Measurements from ENCODE around the gene SNX1.

Gene SNX1

DNA sequence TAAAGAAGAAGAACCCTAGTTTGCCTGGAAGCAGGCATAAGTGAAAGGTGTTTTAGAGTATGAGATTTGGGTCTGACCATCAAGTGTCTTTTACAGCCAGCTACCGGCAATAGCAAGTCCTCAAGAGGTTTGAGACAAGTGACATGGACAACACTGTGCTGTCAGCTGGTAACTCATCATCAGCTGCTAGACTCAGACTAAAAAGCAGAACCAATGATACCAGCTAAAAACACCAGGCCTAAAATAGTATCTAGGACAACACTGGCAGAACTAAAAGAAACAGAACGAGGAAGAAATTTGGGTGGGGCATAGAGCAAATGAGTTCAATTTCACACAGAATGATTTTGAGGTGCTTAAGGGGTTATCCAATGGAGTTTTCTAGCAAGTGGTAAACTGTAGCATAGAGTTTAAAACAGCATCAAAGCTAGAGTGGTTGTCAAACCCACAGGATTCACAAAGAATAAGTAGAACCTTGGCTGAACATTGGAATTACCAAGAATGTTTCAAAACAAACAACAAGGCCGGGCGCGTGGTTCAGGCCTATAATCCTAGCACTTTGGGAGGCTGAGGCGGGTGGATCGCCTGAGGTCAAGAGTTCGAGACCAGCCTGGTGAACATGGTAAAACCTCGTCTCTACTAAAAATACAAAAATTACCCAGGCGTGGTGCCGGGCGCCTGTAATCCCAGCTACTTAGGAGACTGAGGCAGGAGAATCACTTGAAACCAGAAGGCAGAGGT, 6.1 kb upstream of the SNX1 start:
- Histone ChIP-seq H3K36me3 (ENCODE audit: insufficient read depth, low read length) (peaks cover 10% of the 10 kb centered on the region), H3K27me3 (ENCODE audit: control insufficient read depth, insufficient read depth, low read length) (no peaks in the 10 kb centered on the region), H3K9ac (ENCODE audit: low read depth, low read length) (no peak overlapping the region), H3K4me1 (ENCODE audit: control insufficient read depth, insufficient read depth, low read length) (peaks cover 15% of the 10 kb centered on the region), H3K4me2 (ENCODE audit: low read length) (no peak overlapping the region), H3K9me3 (replicated peaks; ENCODE audit: low read length) (no peaks in the 10 kb centered on the region), H3K4me3 (ENCODE audit: low read length) (no peak overlapping the region)

DNA sequence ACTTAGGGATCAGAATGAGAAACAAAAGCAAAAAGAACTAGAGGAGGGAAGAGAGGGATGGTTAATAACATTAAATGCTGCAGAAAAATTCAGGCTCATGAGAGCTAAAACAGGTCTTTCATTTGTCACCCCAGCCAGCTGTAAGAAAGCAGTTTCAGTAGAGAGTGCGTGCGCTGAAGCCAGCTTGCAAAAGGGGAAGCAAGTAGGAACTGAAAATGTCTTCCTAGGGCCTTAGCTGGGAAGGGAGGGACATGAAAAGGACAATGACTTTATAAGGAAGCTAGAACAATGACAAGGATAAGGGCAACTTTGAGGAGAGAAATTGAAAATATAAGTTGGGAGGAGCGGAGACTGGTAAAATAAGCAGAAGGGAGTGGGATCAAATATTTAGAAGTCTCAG, 5.3 kb upstream of the SNX1 start:
- H3K9ac ChIP-seq (ENCODE audit: low read depth, low read length), result no peak overlapping the region
- H3K4me1 ChIP-seq (ENCODE audit: control insufficient read depth, insufficient read depth, low read length), result peaks cover 23% of the 10 kb centered on the region
- no peak overlapping the region for H3K4me3 ChIP-seq (ENCODE audit: low read length)
- H3K9me3 ChIP-seq (replicated peaks; ENCODE audit: low read length), result no peaks in the 10 kb centered on the region
- peaks cover 10% of the 10 kb centered on the region for H3K36me3 ChIP-seq (ENCODE audit: insufficient read depth, low read length)
- no peaks in the 10 kb centered on the region for H3K27me3 ChIP-seq (ENCODE audit: control insufficient read depth, insufficient read depth, low read length)
- no peak overlapping the region for H3K4me2 ChIP-seq (ENCODE audit: low read length)

DNA sequence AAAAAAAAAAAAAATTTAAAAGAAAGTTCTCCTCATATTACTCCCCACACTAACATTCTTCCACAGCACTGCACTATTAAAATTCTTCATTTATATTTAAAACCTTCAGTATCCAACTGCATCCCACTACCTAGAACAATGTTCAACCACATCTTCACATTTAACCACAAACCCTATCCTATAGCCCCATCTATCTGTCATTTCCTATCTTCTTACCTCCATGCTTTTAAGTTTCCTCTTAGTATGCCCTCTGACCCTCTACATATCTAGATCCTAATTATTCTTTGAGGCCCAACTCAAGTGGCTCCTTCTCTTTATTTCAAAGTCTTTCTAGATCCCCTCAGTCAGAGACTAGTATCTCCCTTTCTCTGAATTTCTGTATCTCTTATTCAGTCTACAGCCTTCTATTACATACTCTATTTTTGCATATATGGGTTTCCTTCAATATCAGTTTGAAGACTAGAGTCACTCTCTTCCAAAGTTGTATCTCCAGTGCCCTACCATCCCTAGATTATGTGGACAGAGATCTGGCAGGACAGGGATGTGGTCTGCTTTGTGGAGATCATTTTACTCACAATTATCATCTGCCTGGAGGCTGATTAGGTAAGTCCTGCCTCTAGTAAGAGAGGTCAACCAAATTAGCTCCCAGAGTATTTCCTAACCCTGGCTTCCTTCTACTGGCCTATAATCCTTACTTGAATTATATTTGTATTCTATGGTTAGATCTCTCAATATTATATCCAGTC, 3.5 kb upstream of the SNX1 start:
- Histone ChIP-seq H3K9me3 (replicated peaks; ENCODE audit: low read length) (no peaks in the 10 kb centered on the region), H3K4me3 (ENCODE audit: low read length) (peak overlapping the region; percentile 80), H3K36me3 (ENCODE audit: insufficient read depth, low read length) (peaks cover 10% of the 10 kb centered on the region), H3K9ac (ENCODE audit: low read depth, low read length) (peak overlapping the region; percentile 92), H3K4me1 (ENCODE audit: control insufficient read depth, insufficient read depth, low read length) (peaks cover 27% of the 10 kb centered on the region), H3K27me3 (ENCODE audit: control insufficient read depth, insufficient read depth, low read length) (no peaks in the 10 kb centered on the region), H3K4me2 (ENCODE audit: low read length) (peak overlapping the region; percentile 93)

DNA sequence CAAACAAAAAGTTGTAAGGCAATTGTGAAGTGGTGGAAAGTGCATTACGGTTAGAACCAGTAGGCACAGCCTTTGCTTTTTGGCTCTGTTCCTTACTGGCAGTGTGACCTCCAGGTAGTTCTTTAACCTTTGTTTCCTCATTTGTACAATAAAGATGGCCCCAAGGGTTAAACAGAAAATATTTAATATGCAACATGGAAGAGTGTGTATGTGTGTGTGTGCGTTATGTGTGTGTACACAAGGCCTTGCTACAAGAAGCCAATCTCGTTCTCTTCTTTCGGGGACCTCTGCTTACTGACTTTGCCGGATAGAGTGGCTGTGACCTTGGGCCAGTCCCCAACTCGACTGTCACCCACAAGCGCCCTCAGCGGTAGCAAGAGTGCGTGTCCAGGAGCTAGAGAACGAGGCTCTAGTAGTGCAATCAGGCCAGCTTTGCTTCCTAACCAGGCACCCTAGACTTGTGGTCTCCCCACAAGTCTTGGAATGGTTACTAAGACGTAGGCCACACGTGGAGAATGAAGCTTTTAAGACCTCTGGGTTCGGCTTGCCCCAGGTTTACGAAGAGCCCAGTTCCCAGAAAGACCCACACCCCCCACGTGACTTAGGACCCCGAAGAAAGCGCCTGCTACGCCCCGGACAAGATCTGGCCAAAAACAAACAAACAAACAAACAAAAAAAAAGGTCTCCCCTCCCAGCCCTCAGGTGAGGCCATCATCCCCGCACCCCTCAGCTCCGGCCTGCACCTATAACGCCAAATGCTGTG, 2.7 kb upstream of the SNX1 start:
- H3K36me3 ChIP-seq (ENCODE audit: insufficient read depth, low read length), result peaks cover 8% of the 10 kb centered on the region
- H3K4me1 ChIP-seq (ENCODE audit: control insufficient read depth, insufficient read depth, low read length), result peaks cover 35% of the 10 kb centered on the region
- H3K9ac ChIP-seq (ENCODE audit: low read depth, low read length), result peak overlapping the region; percentile 92
- no peaks in the 10 kb centered on the region for H3K9me3 ChIP-seq (replicated peaks; ENCODE audit: low read length)
- H3K4me3 ChIP-seq (ENCODE audit: low read length), result peak overlapping the region; percentile 80
- no peaks in the 10 kb centered on the region for H3K27me3 ChIP-seq (ENCODE audit: control insufficient read depth, insufficient read depth, low read length)
- H3K4me2 ChIP-seq (ENCODE audit: low read length), result peak overlapping the region; percentile 93

DNA sequence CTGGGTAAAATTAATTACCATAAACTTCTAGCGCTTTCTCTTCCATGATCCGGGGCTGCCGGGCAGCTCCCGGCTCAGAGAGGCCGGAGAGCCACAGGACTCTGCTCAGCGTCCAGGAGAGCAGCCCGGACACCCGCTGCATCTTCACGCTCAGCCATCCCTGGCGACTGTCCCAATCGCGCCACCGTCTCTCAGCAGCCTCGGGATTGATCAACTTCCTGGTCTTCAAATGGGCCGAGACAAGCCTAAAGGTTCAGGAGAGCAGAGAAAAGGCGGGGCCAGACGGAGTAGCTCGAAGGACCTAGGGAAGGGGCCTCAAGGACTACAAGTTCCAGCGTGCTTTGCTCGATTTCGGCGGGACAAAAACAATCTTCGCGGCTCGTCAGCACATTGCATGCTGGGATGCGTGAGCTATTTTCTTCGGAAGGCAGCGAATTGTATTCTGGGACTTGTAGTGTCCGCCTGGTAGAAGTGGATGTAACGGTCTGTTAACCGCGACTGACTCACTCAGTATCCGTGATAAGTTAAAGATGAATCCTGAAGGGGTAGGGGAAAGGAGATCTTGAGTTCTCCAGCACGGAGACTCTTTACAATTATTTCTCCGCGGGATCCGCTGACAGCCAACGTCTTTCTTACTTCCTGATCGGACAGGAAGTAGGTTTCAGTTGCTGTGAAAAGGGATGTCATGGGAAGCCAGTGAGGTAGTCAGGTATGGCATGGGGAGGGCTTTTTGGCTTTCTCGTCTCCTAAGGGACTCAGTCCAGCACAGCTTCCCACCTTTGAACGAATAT, 2.0 kb upstream of the SNX1 start, which contains the start of gene CIAO2A:
Gene CIAO2A (minus strand): TSS at position 212 of the 791 bp plus-strand sequence. CDS start 70 bp downstream, at position 142.
- peak within 1 kb of the TSS; percentile 93 for H3K4me2 ChIP-seq (ENCODE audit: low read length)
- no peaks in the 10 kb centered on the region for H3K27me3 ChIP-seq (ENCODE audit: control insufficient read depth, insufficient read depth, low read length)
- H3K9me3 ChIP-seq (replicated peaks; ENCODE audit: low read length), result no peaks in the 10 kb centered on the region
- H3K4me3 ChIP-seq (ENCODE audit: low read length), result peak within 1 kb of the TSS; percentile 80
- peaks cover 2% of the 10 kb centered on the region for H3K36me3 ChIP-seq (ENCODE audit: insufficient read depth, low read length)
- peaks cover 37% of the 10 kb centered on the region for H3K4me1 ChIP-seq (ENCODE audit: control insufficient read depth, insufficient read depth, low read length)
- peak within 1 kb of the TSS; percentile 92 for H3K9ac ChIP-seq (ENCODE audit: low read depth, low read length)

DNA sequence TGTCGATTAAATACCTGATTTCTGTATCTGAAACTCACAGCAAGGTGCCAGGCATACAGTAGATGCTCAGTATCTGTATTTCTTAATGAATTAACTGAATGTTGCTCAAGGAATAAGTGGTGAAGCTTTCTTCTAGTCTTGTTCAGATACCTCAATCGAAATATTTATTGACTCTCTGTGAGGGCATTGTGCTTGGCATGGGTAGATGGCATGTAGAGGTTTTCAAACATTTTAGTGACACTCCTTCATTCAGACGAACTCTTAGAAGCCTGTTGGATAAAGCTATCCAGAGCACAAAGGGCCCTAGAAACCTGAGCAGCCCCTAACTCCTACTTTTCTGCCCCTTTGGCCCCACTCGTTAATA, 369 bp upstream of the SNX1 start:
- Histone ChIP-seq H3K4me1 (ENCODE audit: control insufficient read depth, insufficient read depth, low read length) (peaks cover 37% of the 10 kb centered on the region), H3K4me2 (ENCODE audit: low read length) (peak overlapping the region; percentile 93), H3K4me3 (ENCODE audit: low read length) (peak overlapping the region; percentile 88), H3K27me3 (ENCODE audit: control insufficient read depth, insufficient read depth, low read length) (no peaks in the 10 kb centered on the region), H3K9me3 (replicated peaks; ENCODE audit: low read length) (no peaks in the 10 kb centered on the region), H3K36me3 (ENCODE audit: insufficient read depth, low read length) (no peaks in the 10 kb centered on the region), H3K9ac (ENCODE audit: low read depth, low read length) (peak overlapping the region; percentile 37)

DNA sequence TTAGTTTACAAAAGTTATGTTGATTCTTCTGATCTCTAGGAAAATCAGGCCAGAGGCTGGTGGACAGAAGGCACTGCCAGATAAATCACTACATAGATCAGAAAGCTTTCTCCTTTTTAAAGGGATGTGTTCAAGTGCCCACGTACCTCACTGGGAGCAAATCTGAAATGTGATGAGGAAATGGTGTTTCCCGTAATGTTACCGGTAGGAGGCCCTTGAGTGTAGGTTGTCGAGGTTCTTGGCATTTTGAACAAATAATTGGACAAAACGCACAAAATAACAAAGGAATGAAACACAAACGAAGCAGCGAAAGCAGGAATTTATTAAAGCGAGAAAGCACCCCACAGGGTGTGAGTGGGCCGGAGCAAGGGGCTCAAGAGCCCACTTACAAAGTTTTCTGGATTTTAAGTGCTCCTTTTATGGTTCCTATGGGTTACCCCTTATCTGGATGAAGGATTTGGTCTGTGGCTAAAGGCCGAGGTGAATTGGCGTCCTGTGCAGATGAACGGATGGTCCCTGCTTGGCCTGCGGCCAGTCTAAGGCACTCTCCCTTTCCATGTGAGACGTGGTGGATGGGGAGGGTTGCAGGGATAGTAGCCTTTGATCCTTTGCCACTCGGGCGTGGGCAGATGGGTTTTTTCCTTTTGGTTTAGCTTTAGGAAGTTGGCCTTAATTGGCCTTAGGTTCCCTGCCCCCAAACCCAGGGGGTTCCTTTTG, 1.0 kb downstream of the SNX1 start:
- Histone ChIP-seq H3K4me2 (ENCODE audit: low read length) (peak overlapping the region; percentile 97), H3K9ac (ENCODE audit: low read depth, low read length) (peak overlapping the region; percentile 89), H3K27me3 (ENCODE audit: control insufficient read depth, insufficient read depth, low read length) (no peaks in the 10 kb centered on the region), H3K4me3 (ENCODE audit: low read length) (peak overlapping the region; percentile 88), H3K36me3 (ENCODE audit: insufficient read depth, low read length) (no peaks in the 10 kb centered on the region), H3K4me1 (ENCODE audit: control insufficient read depth, insufficient read depth, low read length) (peaks cover 37% of the 10 kb centered on the region), H3K9me3 (replicated peaks; ENCODE audit: low read length) (no peaks in the 10 kb centered on the region)

DNA sequence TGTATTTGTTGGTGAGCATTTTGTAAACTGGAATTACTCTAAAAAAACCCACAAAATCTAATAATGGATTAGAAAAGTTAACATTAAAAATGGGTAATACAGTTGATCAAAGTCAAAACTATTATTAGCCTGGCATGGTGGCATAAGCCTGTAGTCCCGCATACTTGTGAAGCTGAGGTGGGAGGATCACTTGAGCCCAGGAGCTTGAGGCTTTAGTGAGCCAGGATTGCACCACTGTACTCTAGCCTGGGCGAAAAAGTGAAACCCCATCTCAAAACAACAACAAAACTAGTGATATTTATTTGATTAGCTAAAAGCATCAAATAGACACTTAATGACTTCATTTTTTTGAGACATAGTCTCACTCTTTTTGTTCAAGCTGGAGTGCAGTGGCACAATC, 3.6 kb downstream of the SNX1 start:
- H3K9me3 ChIP-seq (replicated peaks; ENCODE audit: low read length), result no peaks in the 10 kb centered on the region
- no peak overlapping the region for H3K9ac ChIP-seq (ENCODE audit: low read depth, low read length)
- no peak overlapping the region for H3K4me2 ChIP-seq (ENCODE audit: low read length)
- H3K4me3 ChIP-seq (ENCODE audit: low read length), result no peak overlapping the region
- H3K27me3 ChIP-seq (ENCODE audit: control insufficient read depth, insufficient read depth, low read length), result no peaks in the 10 kb centered on the region
- no peaks in the 10 kb centered on the region for H3K36me3 ChIP-seq (ENCODE audit: insufficient read depth, low read length)
- H3K4me1 ChIP-seq (ENCODE audit: control insufficient read depth, insufficient read depth, low read length), result peaks cover 25% of the 10 kb centered on the region

DNA sequence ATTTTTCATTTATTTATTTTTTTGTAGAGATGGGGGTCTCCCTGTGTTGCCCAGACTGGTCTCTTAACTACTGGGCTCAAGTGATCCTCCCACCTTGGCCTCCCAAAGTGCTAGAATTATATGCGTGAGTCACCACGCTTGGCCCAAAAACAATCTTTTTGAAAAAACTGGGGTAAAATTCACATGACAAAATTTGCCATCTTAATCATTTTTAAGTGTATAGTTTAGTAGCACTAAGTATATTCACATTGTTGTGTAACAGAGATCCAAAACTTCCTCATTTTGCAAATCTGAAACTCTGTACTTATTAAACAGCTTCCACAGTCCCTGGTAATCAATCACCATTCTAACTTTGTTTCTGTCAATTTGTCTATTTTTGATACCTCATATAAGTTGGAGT, 5.2 kb downstream of the SNX1 start:
- Histone ChIP-seq H3K9ac (ENCODE audit: low read depth, low read length) (no peak overlapping the region), H3K4me1 (ENCODE audit: control insufficient read depth, insufficient read depth, low read length) (peaks cover 22% of the 10 kb centered on the region), H3K4me2 (ENCODE audit: low read length) (no peak overlapping the region), H3K4me3 (ENCODE audit: low read length) (no peak overlapping the region), H3K36me3 (ENCODE audit: insufficient read depth, low read length) (no peaks in the 10 kb centered on the region), H3K9me3 (replicated peaks; ENCODE audit: low read length) (no peaks in the 10 kb centered on the region), H3K27me3 (ENCODE audit: control insufficient read depth, insufficient read depth, low read length) (no peaks in the 10 kb centered on the region)

DNA sequence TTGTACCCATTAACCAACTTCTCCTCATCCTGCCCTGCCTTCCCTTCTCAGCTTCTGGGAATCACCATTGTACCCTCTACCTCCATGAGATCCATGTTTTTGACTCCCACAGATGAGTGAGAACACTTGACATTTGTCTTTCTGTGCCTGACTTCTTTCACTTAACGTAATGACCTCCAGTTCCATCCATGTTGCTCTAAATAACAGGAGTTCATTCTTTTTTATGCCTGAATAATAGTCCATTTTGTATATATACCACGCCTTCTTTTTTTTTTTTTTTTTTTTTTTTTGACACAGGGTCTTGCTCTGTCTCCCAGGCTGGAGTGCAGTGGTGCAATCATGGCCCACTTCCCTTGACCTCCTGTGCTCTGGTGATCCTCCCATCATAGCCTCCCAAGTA, 6.7 kb downstream of the SNX1 start:
- H3K36me3 ChIP-seq (ENCODE audit: insufficient read depth, low read length), result no peaks in the 10 kb centered on the region
- H3K9ac ChIP-seq (ENCODE audit: low read depth, low read length), result no peak overlapping the region
- H3K4me3 ChIP-seq (ENCODE audit: low read length), result no peak overlapping the region
- no peaks in the 10 kb centered on the region for H3K27me3 ChIP-seq (ENCODE audit: control insufficient read depth, insufficient read depth, low read length)
- no peak overlapping the region for H3K4me2 ChIP-seq (ENCODE audit: low read length)
- H3K9me3 ChIP-seq (replicated peaks; ENCODE audit: low read length), result no peaks in the 10 kb centered on the region
- peaks cover 17% of the 10 kb centered on the region for H3K4me1 ChIP-seq (ENCODE audit: control insufficient read depth, insufficient read depth, low read length)
